Measurements from ENCODE around the gene DNAH5. TPM values are rescaled to one million over a fixed set of nuclear protein-coding genes. Genes with fewer than 3 reads are reported as not detected.

The DNAH5 gene
- total RNA-seq, 1 experiment from 2014 or later, result 8.0 TPM

DNA sequence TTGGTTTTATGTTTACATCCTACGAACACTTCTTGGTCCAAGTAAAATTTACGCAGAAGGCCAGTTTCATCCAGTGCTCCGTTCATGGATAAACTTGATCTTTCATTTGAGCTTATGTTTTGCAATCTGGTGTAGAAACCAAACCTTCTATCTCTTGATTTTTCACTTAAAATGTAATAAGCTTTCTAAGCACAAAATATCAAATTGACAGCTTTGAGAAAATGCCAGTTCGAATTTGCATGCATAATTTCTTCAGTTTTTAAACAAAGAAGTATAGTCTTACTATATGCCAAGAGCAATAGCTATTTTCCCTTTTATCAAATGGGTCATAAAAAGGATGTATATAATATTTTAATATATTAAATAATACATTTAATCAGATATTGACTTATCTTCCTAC lies 17.8 kb downstream of the DNAH5 start:
- ChIA-PET CTCF (no interaction called here), POLR2A (no interaction called here)
- DNase-seq (ENCODE audit: low read depth, low spot score), result no peak
- no peak for ATAC-seq
- no peak overlapping the region for H3K4me3 ChIP-seq (ENCODE audit: low read depth in 2 of 2, low read length in 2 of 2)
- intact Hi-C loops (cut with micrococcal nuclease; ENCODE audit: unreplicated experiment), result no loop called here
- in situ Hi-C loops (cut with HindIII; ENCODE audit: low pct_unique_long_range_greater_than_20kb, low sequenced_read_pairs), result no loop called here
- H3K36me3 ChIP-seq (ENCODE audit: control insufficient read depth, insufficient read depth, low read length), result 0 out of 2 replicates have a peak, but pooled peaks cover 4% of the 10 kb centered on the region
- no peaks in the 10 kb centered on the region for H3K9me3 ChIP-seq (ENCODE audit: control insufficient read depth, insufficient read depth, low read depth, low read length)
- H3K27me3 ChIP-seq (ENCODE audit: control insufficient read depth, insufficient read depth, low read length), result no peaks in the 10 kb centered on the region
- H3K4me1 ChIP-seq (ENCODE audit: control insufficient read depth, insufficient read depth, low read length), result no peaks in the 10 kb centered on the region
- TF ChIP-seq, protein P1, sequence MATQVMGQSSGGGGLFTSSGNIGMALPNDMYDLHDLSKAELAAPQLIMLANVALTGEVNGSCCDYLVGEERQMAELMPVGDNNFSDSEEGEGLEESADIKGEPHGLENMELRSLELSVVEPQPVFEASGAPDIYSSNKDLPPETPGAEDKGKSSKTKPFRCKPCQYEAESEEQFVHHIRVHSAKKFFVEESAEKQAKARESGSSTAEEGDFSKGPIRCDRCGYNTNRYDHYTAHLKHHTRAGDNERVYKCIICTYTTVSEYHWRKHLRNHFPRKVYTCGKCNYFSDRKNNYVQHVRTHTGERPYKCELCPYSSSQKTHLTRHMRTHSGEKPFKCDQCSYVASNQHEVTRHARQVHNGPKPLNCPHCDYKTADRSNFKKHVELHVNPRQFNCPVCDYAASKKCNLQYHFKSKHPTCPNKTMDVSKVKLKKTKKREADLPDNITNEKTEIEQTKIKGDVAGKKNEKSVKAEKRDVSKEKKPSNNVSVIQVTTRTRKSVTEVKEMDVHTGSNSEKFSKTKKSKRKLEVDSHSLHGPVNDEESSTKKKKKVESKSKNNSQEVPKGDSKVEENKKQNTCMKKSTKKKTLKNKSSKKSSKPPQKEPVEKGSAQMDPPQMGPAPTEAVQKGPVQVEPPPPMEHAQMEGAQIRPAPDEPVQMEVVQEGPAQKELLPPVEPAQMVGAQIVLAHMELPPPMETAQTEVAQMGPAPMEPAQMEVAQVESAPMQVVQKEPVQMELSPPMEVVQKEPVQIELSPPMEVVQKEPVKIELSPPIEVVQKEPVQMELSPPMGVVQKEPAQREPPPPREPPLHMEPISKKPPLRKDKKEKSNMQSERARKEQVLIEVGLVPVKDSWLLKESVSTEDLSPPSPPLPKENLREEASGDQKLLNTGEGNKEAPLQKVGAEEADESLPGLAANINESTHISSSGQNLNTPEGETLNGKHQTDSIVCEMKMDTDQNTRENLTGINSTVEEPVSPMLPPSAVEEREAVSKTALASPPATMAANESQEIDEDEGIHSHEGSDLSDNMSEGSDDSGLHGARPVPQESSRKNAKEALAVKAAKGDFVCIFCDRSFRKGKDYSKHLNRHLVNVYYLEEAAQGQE (IDR thresholded peaks at IDR 0.05; ENCODE audit: insufficient read depth in 1 of 2, low read depth in 2 of 2, low read length in 1 of 2), result no peak
- TF ChIP-seq, protein P2, sequence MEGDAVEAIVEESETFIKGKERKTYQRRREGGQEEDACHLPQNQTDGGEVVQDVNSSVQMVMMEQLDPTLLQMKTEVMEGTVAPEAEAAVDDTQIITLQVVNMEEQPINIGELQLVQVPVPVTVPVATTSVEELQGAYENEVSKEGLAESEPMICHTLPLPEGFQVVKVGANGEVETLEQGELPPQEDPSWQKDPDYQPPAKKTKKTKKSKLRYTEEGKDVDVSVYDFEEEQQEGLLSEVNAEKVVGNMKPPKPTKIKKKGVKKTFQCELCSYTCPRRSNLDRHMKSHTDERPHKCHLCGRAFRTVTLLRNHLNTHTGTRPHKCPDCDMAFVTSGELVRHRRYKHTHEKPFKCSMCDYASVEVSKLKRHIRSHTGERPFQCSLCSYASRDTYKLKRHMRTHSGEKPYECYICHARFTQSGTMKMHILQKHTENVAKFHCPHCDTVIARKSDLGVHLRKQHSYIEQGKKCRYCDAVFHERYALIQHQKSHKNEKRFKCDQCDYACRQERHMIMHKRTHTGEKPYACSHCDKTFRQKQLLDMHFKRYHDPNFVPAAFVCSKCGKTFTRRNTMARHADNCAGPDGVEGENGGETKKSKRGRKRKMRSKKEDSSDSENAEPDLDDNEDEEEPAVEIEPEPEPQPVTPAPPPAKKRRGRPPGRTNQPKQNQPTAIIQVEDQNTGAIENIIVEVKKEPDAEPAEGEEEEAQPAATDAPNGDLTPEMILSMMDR (IDR thresholded peaks at IDR 0.05), result no peak
- TF ChIP-seq POLR2AphosphoS5 (IDR thresholded peaks at IDR 0.05; ENCODE audit: low read depth, low read length), result no peak
- no peak for TF ChIP-seq SIN3A (IDR thresholded peaks at IDR 0.05; ENCODE audit: borderline replicate concordance, insufficient read depth, low read depth, low read length)
- TF ChIP-seq TCF7L2 (IDR thresholded peaks at IDR 0.05; ENCODE audit: low read depth, low read length), result no peak
- no TSS peak for BruUV-seq (replicated peaks)
- no peak overlapping the region for H3K27ac ChIP-seq (ENCODE audit: low read length)

DNA sequence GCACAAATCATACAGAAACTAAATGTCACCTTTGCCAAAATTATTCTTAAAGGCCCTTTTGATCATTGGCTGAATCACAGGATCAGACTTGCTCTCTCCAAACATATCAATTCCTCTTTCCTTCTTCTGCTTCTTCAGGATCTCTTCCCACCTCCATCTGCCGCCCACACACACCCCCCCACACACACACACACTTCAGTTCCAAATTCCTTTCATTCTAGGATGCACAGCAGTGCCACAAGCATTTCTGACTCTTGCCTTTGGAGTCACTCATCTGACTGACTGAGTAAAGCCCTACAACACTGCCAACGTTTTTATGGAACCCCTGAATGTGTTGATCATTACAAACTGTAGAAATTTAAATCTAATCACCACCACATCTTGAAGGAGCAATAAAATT lies 22.9 kb downstream of the DNAH5 start:
- intact Hi-C loops (cut with micrococcal nuclease; ENCODE audit: unreplicated experiment) (no loop called here), in situ Hi-C loops (cut with HindIII; ENCODE audit: low pct_unique_long_range_greater_than_20kb, low sequenced_read_pairs) (no loop called here)
- Histone ChIP-seq H3K27me3 (ENCODE audit: control insufficient read depth, insufficient read depth, low read length) (no peaks in the 10 kb centered on the region), H3K4me3 (ENCODE audit: low read depth in 2 of 2, low read length in 2 of 2) (no peak overlapping the region), H3K9me3 (ENCODE audit: control insufficient read depth, insufficient read depth, low read depth, low read length) (no peaks in the 10 kb centered on the region), H3K4me1 (ENCODE audit: control insufficient read depth, insufficient read depth, low read length) (no peaks in the 10 kb centered on the region), H3K36me3 (ENCODE audit: control insufficient read depth, insufficient read depth, low read length) (0 out of 2 replicates have a peak, but pooled peaks cover 4% of the 10 kb centered on the region), H3K27ac (ENCODE audit: low read length) (no peak overlapping the region)
- no TSS peak for BruUV-seq (replicated peaks)
- ChIA-PET POLR2A (no interaction called here), CTCF (no interaction called here)
- TF ChIP-seq, protein P2 (IDR thresholded peaks at IDR 0.05), result no peak
- no peak for TF ChIP-seq TCF7L2 (IDR thresholded peaks at IDR 0.05; ENCODE audit: low read depth, low read length)
- TF ChIP-seq POLR2AphosphoS5 (IDR thresholded peaks at IDR 0.05; ENCODE audit: low read depth, low read length), result no peak
- TF ChIP-seq, protein P1 (IDR thresholded peaks at IDR 0.05; ENCODE audit: insufficient read depth in 1 of 2, low read depth in 2 of 2, low read length in 1 of 2), result no peak
- no peak for TF ChIP-seq SIN3A (IDR thresholded peaks at IDR 0.05; ENCODE audit: borderline replicate concordance, insufficient read depth, low read depth, low read length)
- no peak for ATAC-seq
- no peak for DNase-seq (ENCODE audit: low read depth, low spot score)
